ENCODE measurements around the gene SNX1.
"Not testable (repeated sequence)": the region's sequence is repeated elsewhere in the genome, so short reads cannot be mapped to it uniquely, and the experiment has no call there.

SNX1 gene

GRCh38 chr15:64073496-64073895, 22.3 kb upstream of the SNX1 start:
- DNase-seq (ENCODE audit: low read depth in 2 of 2) = not testable (repeated sequence)

DNA sequence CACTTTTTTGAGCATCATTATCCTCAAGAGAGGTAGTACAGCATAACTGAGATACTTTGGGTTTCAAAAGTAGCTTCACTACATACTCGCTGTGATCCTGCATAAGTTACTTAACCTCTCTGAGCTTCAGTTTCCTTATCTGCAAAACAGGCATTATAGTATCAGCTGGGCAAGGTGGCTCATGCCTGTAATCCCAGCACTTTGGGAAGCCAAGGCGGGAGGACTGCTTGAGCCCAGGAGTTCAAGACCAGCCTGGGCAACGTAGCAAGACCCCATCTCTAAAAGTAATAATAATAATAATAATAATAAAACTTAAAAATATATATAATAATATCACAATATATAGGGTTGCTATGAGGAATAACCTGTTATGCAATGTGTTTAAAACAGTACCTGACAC, 13.0 kb upstream of the SNX1 start:
- no peak for DNase-seq (ENCODE audit: low read depth in 2 of 2)

GRCh38 chr15:64089543-64090280, 6.1 kb upstream of the SNX1 start:
- DNase-seq (ENCODE audit: low read depth in 2 of 2) = no peak

DNA sequence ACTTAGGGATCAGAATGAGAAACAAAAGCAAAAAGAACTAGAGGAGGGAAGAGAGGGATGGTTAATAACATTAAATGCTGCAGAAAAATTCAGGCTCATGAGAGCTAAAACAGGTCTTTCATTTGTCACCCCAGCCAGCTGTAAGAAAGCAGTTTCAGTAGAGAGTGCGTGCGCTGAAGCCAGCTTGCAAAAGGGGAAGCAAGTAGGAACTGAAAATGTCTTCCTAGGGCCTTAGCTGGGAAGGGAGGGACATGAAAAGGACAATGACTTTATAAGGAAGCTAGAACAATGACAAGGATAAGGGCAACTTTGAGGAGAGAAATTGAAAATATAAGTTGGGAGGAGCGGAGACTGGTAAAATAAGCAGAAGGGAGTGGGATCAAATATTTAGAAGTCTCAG, 5.3 kb upstream of the SNX1 start:
- DNase-seq (ENCODE audit: low read depth in 2 of 2) = no peak

DNA sequence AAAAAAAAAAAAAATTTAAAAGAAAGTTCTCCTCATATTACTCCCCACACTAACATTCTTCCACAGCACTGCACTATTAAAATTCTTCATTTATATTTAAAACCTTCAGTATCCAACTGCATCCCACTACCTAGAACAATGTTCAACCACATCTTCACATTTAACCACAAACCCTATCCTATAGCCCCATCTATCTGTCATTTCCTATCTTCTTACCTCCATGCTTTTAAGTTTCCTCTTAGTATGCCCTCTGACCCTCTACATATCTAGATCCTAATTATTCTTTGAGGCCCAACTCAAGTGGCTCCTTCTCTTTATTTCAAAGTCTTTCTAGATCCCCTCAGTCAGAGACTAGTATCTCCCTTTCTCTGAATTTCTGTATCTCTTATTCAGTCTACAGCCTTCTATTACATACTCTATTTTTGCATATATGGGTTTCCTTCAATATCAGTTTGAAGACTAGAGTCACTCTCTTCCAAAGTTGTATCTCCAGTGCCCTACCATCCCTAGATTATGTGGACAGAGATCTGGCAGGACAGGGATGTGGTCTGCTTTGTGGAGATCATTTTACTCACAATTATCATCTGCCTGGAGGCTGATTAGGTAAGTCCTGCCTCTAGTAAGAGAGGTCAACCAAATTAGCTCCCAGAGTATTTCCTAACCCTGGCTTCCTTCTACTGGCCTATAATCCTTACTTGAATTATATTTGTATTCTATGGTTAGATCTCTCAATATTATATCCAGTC, 3.5 kb upstream of the SNX1 start:
- no peak for DNase-seq (ENCODE audit: low read depth in 2 of 2)

DNA sequence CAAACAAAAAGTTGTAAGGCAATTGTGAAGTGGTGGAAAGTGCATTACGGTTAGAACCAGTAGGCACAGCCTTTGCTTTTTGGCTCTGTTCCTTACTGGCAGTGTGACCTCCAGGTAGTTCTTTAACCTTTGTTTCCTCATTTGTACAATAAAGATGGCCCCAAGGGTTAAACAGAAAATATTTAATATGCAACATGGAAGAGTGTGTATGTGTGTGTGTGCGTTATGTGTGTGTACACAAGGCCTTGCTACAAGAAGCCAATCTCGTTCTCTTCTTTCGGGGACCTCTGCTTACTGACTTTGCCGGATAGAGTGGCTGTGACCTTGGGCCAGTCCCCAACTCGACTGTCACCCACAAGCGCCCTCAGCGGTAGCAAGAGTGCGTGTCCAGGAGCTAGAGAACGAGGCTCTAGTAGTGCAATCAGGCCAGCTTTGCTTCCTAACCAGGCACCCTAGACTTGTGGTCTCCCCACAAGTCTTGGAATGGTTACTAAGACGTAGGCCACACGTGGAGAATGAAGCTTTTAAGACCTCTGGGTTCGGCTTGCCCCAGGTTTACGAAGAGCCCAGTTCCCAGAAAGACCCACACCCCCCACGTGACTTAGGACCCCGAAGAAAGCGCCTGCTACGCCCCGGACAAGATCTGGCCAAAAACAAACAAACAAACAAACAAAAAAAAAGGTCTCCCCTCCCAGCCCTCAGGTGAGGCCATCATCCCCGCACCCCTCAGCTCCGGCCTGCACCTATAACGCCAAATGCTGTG, 2.7 kb upstream of the SNX1 start:
- DNase-seq (ENCODE audit: low read depth in 2 of 2) = peak; percentile 7 to 21

DNA sequence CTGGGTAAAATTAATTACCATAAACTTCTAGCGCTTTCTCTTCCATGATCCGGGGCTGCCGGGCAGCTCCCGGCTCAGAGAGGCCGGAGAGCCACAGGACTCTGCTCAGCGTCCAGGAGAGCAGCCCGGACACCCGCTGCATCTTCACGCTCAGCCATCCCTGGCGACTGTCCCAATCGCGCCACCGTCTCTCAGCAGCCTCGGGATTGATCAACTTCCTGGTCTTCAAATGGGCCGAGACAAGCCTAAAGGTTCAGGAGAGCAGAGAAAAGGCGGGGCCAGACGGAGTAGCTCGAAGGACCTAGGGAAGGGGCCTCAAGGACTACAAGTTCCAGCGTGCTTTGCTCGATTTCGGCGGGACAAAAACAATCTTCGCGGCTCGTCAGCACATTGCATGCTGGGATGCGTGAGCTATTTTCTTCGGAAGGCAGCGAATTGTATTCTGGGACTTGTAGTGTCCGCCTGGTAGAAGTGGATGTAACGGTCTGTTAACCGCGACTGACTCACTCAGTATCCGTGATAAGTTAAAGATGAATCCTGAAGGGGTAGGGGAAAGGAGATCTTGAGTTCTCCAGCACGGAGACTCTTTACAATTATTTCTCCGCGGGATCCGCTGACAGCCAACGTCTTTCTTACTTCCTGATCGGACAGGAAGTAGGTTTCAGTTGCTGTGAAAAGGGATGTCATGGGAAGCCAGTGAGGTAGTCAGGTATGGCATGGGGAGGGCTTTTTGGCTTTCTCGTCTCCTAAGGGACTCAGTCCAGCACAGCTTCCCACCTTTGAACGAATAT, 2.0 kb upstream of the SNX1 start, which contains the start of gene CIAO2A:
CIAO2A (minus strand) TSS at position 212 of the 791 bp plus-strand sequence; CDS start at position 142, 70 bp downstream.
- DNase-seq (ENCODE audit: low read depth in 2 of 2) = peak; percentile 90 to 93

- DNase-seq (ENCODE audit: low read depth in 2 of 2) = no peak
Measured at GRCh38 chr15:64095431-64095794, 369 bp upstream of the SNX1 start.

GRCh38 chr15:64096668-64097384, 1.0 kb downstream of the SNX1 start:
- no peak for DNase-seq (ENCODE audit: low read depth in 2 of 2)

DNA sequence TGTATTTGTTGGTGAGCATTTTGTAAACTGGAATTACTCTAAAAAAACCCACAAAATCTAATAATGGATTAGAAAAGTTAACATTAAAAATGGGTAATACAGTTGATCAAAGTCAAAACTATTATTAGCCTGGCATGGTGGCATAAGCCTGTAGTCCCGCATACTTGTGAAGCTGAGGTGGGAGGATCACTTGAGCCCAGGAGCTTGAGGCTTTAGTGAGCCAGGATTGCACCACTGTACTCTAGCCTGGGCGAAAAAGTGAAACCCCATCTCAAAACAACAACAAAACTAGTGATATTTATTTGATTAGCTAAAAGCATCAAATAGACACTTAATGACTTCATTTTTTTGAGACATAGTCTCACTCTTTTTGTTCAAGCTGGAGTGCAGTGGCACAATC, 3.6 kb downstream of the SNX1 start:
- DNase-seq (ENCODE audit: low read depth in 2 of 2) = no peak

DNA sequence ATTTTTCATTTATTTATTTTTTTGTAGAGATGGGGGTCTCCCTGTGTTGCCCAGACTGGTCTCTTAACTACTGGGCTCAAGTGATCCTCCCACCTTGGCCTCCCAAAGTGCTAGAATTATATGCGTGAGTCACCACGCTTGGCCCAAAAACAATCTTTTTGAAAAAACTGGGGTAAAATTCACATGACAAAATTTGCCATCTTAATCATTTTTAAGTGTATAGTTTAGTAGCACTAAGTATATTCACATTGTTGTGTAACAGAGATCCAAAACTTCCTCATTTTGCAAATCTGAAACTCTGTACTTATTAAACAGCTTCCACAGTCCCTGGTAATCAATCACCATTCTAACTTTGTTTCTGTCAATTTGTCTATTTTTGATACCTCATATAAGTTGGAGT, 5.2 kb downstream of the SNX1 start:
- no peak for DNase-seq (ENCODE audit: low read depth in 2 of 2)

DNA sequence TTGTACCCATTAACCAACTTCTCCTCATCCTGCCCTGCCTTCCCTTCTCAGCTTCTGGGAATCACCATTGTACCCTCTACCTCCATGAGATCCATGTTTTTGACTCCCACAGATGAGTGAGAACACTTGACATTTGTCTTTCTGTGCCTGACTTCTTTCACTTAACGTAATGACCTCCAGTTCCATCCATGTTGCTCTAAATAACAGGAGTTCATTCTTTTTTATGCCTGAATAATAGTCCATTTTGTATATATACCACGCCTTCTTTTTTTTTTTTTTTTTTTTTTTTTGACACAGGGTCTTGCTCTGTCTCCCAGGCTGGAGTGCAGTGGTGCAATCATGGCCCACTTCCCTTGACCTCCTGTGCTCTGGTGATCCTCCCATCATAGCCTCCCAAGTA, 6.7 kb downstream of the SNX1 start:
- no peak for DNase-seq (ENCODE audit: low read depth in 2 of 2)

GRCh38 chr15:64105113-64105704, 9.4 kb downstream of the SNX1 start:
- DNase-seq (ENCODE audit: low read depth in 2 of 2) = no peak

DNA sequence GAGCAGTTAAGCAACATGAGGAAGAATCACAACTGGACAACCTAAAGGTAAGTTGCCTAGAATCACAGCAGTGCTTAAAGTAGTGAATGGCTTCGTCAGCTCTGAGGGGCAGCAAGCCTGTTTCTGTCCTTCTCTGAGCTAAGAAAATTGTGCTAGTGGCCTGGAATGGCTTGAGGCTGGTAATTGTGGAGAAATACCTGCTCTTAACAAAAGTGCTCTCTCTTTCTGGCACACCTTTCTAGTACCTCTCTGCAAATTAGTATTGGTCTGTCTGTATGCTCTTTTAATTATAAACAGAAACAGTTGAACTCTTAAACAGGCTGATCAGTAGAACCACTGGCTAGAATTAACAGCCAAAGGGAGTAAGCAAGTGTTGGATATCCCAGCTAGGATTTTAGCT, 11.6 kb downstream of the SNX1 start:
- no peak for DNase-seq (ENCODE audit: low read depth in 2 of 2)

DNA sequence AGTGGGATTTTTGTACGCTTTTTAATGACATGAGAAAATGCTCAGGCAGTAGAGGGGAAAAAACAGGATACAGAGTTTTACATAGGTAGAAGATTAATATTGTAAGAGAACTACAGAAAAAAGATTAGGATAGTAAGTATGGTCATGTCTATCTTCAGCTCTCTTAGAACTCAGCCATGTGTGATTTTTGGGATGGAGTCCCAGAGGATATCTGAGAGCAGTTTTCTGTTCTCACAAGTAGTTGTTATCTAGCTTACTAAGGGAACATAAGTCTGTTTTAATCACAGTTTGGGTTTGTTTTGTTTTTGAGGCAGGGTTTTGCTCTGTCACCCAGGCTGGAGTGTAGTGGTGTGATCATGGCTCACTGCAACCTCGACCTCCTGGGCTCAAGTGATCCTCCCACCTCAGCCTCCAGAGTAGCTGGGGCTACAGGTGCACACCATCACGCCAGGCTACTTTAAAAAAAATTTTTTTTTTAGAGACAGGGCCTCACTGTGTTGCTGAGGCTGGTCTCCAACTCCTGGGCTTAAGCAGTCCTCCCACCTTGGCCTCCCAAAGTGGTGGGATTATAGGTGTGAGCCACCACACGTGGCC, 14.4 kb downstream of the SNX1 start:
- not testable (repeated sequence) for DNase-seq (ENCODE audit: low read depth in 2 of 2)

- DNase-seq (ENCODE audit: low read depth in 2 of 2) = no peak
Measured at GRCh38 chr15:64110950-64111678, 15.3 kb downstream of the SNX1 start.

GRCh38 chr15:64111679-64112050, 15.9 kb downstream of the SNX1 start:
- no peak for DNase-seq (ENCODE audit: low read depth in 2 of 2)

- DNase-seq (ENCODE audit: low read depth in 2 of 2) = no peak
Measured at GRCh38 chr15:64112073-64112772, 16.4 kb downstream of the SNX1 start.

DNA sequence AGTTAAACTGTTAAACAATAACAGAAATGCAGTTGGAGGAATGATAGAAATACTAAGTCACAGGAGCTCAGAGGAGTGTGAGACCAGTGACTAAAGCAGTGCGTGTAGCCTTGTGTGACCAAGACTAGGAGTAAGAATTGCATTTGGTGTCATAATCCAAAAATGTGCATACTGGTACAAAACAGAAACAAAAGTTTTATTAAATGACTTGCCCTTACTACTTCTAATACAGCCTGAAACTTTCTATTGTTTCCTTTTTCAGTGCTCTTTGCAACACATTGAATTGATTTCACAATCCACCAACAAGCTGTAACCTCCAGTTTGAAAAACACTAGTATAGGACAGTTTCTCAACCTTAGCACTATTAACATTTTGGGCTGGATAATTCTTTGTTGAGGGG, 17.1 kb downstream of the SNX1 start:
- no peak for DNase-seq (ENCODE audit: low read depth in 2 of 2)
